Spleen (tissue), 11 donors: Measurements from ENCODE around the gene DCHS2. TPM values are rescaled to one million over a fixed set of nuclear protein-coding genes. Genes with fewer than 3 reads are reported as not detected.

Source experiments
- DNase-seq: peaks from one replicate; pipeline ENCODE4 v3.0.0-alpha.2; 2020
- H3K27ac ChIP-seq, 8 donors: fragments of 200-600 bp; sonication (generic) in 7 of 8; 1 replicate in 4 of 8; 2 replicates in 4 of 8; pipeline versions ENCODE4 v1.5.0 to v1.8.0; 2016 to 2021; ENCODE audit warnings: inconsistent platforms in 4 of 8, mild to moderate bottlenecking in 4 of 8, moderate library complexity in 1 of 8
- H3K27me3 ChIP-seq, 7 donors: fragments of 200-600 bp; sonication (generic) in 6 of 7; replicated peaks in 1 of 7; 1 replicate in 4 of 7; 2 replicates in 3 of 7; pipeline versions ENCODE4 v1.5.0 to v1.8.0; 2016 to 2021; ENCODE audit warnings: inconsistent platforms in 3 of 7, mild to moderate bottlenecking in 1 of 7
- H3K36me3 ChIP-seq, 6 donors: fragments of 200-600 bp; sonication (generic) in 5 of 6; 1 replicate in 4 of 6; 2 replicates in 2 of 6; pipeline versions ENCODE4 v1.5.0 to v1.8.0; 2016 to 2021; ENCODE audit warnings: inconsistent platforms in 2 of 6
- H3K4me1 ChIP-seq, 6 donors: fragments of 200-600 bp; sonication (generic) in 5 of 6; 1 replicate in 3 of 6; 2 replicates in 3 of 6; pipeline versions ENCODE4 v1.5.0 to v1.8.0; 2016 to 2021; ENCODE audit warnings: inconsistent platforms in 3 of 6
- H3K4me3 ChIP-seq, 8 donors: fragments of 200-600 bp; sonication (generic) in 7 of 8; 1 replicate in 4 of 8; 2 replicates in 4 of 8; pipeline versions ENCODE4 v1.5.0 to v1.8.0; 2016 to 2021; ENCODE audit warnings: inconsistent platforms in 4 of 8, mild to moderate bottlenecking in 4 of 8, moderate library complexity in 2 of 8
- H3K9me3 ChIP-seq, 8 donors: fragments of 200-600 bp; sonication (generic) in 7 of 8; 1 replicate in 4 of 8; 2 replicates in 4 of 8; pipeline versions ENCODE4 v1.5.0 to v1.8.0; 2016 to 2021; ENCODE audit warnings: inconsistent platforms in 4 of 8
- CTCF ChIP-seq, 11 experiments: fragments of 200-600 bp in 7 of 11; fragments of 450-650 bp in 4 of 11; sonication (generic) in 4 of 11; IDR thresholded peaks in 8 of 11; conservative IDR thresholded peaks in 3 of 11; 1 replicate in 7 of 11; 2 replicates in 4 of 11; pipeline versions ENCODE4 v1.4.0 to v1.8.0; 2016 to 2021; ENCODE audit warnings: antibody characterized with exemption in 11 of 11, inconsistent platforms in 4 of 11, mild to moderate bottlenecking in 1 of 11
- POLR2A ChIP-seq, 3 donors: fragments of 450-650 bp; IDR thresholded peaks; one replicate each; pipeline ENCODE4 v1.5.1; 2017; ENCODE audit warnings: antibody characterized with exemption in 3 of 3, mild to moderate bottlenecking in 1 of 3
- POLR2AphosphoS5 ChIP-seq, 3 donors: sonication (generic); formaldehyde crosslinking; IDR thresholded peaks; one replicate each; pipeline ENCODE4 v1.5.1; 2017; ENCODE audit warnings: antibody characterized with exemption in 3 of 3
- WGBS, 5 donors: extraction: QIAGEN DNeasy Blood & Tissue Kit in 3 of 5; methylation state at CpG; one replicate each; pipeline versions ENCODE4 v1.1.5 to v1.1.7; 2013 to 2018; 5-methylcytosine and 5-hydroxymethylcytosine counted together
- intact Hi-C: fragments of 100-400 bp; cut with DNase I; formaldehyde crosslinking; loops from one replicate; pipeline ENCODE4 v1.15.0; 2023; ENCODE audit warnings: low total_unique reads
- polyA plus RNA-seq, 3 donors: library from polyadenylated mRNA; stranded (reverse); fragments of 200-250 nt; gene quantifications; one replicate each; pipeline ENCODE4 v1.2.1, GENCODE V29; 2013
- total RNA-seq, 7 donors: library from RNA; depleted of rRNA in 3 of 7; stranded (reverse); fragments of >200 nt in 3 of 7; fragmentation: NEBNext Ultra II Directional in 4 of 7; extraction: Animal tissue kit (Norgen Biotek cat#: 25700) in 4 of 7; gene quantifications; one replicate each; pipeline versions ENCODE4 v1.1.0 to v1.2.1, GENCODE V29; 2016 to 2021
- donor health status: healthy with polysubstance abuse.
- donor health status: DM: no; HTN: no; CAD: no; lungs with moderate emphysema.
- donor health status: DM: no; HTN: no; CAD: no.
- donor health status: Bipolar disorder and iron deficiency.
- donor health status: healthy.
- donor health status: DM: no; HTN: no; CAD: no.
- donor health status: DM: yes; HTN: yes; CAD: no.

DCHS2 gene
- total and polyA plus RNA-seq, 10 donors = under 0.01 to 0.55 (median 0.05) TPM; not detected in 1

- no peaks in the 10 kb centered on the region for H3K9me3 ChIP-seq
- intact Hi-C loops = no loop called here
- TF ChIP-seq POLR2A (IDR thresholded peaks at IDR 0.05) = no peak
- no peak for TF ChIP-seq POLR2AphosphoS5 (IDR thresholded peaks at IDR 0.05)
- TF ChIP-seq CTCF (IDR thresholded peaks at IDR 0.05 in 8 of 11, conservative IDR thresholded peaks at IDR 0.05 in 3 of 11) = no peak
- no peaks in the 10 kb centered on the region for H3K27me3 ChIP-seq
- no peak for DNase-seq
- WGBS, 5 donors = 46 to 66% (median 54%) methylated on average over 4 of the region's 4 CpGs
- peaks cover 0 to 18% (median 11%) of the 10 kb centered on the region in 6 donors for H3K4me1 ChIP-seq
- no peaks in the 10 kb centered on the region for H3K36me3 ChIP-seq
- H3K27ac ChIP-seq = peak overlapping the region in 2 of 8 donors; percentile 15 to 21
- peak overlapping the region in 1 of 8 donors; percentile 37 for H3K4me3 ChIP-seq
Observed at GRCh38 chr4:154368060-154368459, 123.5 kb downstream of the DCHS2 start.

GRCh38 chr4:154367659-154368058 is 123.9 kb downstream of the DCHS2 start:
- H3K36me3 ChIP-seq = no peaks in the 10 kb centered on the region
- 43 to 52% (median 46%) methylated on average over 2 of the region's 2 CpGs for WGBS, 5 donors
- DNase-seq = no peak
- TF ChIP-seq CTCF (IDR thresholded peaks at IDR 0.05 in 8 of 11, conservative IDR thresholded peaks at IDR 0.05 in 3 of 11) (no peak), POLR2AphosphoS5 (IDR thresholded peaks at IDR 0.05) (no peak), POLR2A (IDR thresholded peaks at IDR 0.05) (no peak)
- H3K27ac ChIP-seq = peak overlapping the region in 2 of 8 donors; percentile 15 to 21
- no peaks in the 10 kb centered on the region for H3K9me3 ChIP-seq
- H3K4me3 ChIP-seq = peak overlapping the region in 1 of 8 donors; percentile 37
- peaks cover 0 to 18% (median 11%) of the 10 kb centered on the region in 6 donors for H3K4me1 ChIP-seq
- intact Hi-C loops = no loop called here
- H3K27me3 ChIP-seq = no peaks in the 10 kb centered on the region

DNA sequence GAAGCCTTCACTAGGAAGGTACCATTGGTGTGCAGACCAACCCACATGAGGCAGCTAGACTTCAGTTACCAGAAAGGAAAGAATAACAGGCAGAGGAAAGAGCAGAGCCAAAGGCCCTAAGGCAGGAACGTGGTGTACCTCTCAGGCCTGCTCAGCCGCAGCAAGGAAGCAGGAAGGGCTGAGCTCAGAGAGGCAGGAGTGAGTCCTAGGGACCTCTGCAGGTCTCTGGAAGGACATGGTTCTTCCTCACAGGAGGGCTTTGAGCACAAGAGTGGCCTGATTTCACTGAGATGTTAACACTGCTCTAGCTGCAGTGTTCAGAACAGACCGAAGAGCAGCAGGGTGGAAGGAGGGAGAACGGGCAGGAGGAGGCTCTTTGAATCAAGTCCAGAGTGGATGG is 124.6 kb downstream of the DCHS2 start:
- peaks cover 0 to 20% (median 11%) of the 10 kb centered on the region in 6 donors for H3K4me1 ChIP-seq
- WGBS, 5 donors = 65 to 73% (median 69%) methylated on average over 4 of the region's 4 CpGs
- intact Hi-C loops = no loop called here
- H3K4me3 ChIP-seq = no peak overlapping the region
- no peak for DNase-seq
- no peaks in the 10 kb centered on the region for H3K27me3 ChIP-seq
- no peaks in the 10 kb centered on the region for H3K36me3 ChIP-seq
- TF ChIP-seq POLR2A (IDR thresholded peaks at IDR 0.05) (no peak), POLR2AphosphoS5 (IDR thresholded peaks at IDR 0.05) (no peak), CTCF (IDR thresholded peaks at IDR 0.05 in 8 of 11, conservative IDR thresholded peaks at IDR 0.05 in 3 of 11) (no peak)
- H3K9me3 ChIP-seq = no peaks in the 10 kb centered on the region
- no peak overlapping the region for H3K27ac ChIP-seq

GRCh38 chr4:154364066-154364845 is 127.3 kb downstream of the DCHS2 start:
- 65 to 76% (median 73%) methylated on average over 7 of the region's 7 CpGs for WGBS, 5 donors
- H3K36me3 ChIP-seq = no peaks in the 10 kb centered on the region
- intact Hi-C loops = no loop called here
- no peak overlapping the region for H3K27ac ChIP-seq
- no peak overlapping the region for H3K4me3 ChIP-seq
- DNase-seq = no peak
- no peaks in the 10 kb centered on the region for H3K27me3 ChIP-seq
- peaks cover 0 to 24% (median 11%) of the 10 kb centered on the region in 6 donors for H3K4me1 ChIP-seq
- no peaks in the 10 kb centered on the region for H3K9me3 ChIP-seq
- TF ChIP-seq CTCF (IDR thresholded peaks at IDR 0.05 in 8 of 11, conservative IDR thresholded peaks at IDR 0.05 in 3 of 11) (no peak), POLR2AphosphoS5 (IDR thresholded peaks at IDR 0.05) (no peak)
